ENCODE measurements around the gene POLR1G. TPM values are rescaled to one million over a fixed set of nuclear protein-coding genes. Genes with fewer than 3 reads are reported as not detected.
A peak's percentile ranks its signal among the peaks of the same experiment; 100 is the strongest.

The POLR1G gene
- total RNA-seq, 2 donors from 2014 or later: 13.2 to 16.0 TPM

- no peak overlapping the region for H3K9ac ChIP-seq (ENCODE audit: extremely low read depth, low read length, poor library complexity, severe bottlenecking)
- peaks cover 49% of the 10 kb centered on the region for H3K36me3 Mint-ChIP-seq (ENCODE audit: low read depth)
- H3K36me3 ChIP-seq (ENCODE audit: control insufficient read depth, insufficient read depth, low read length): peaks cover 49% of the 10 kb centered on the region
- H3K4me1 Mint-ChIP-seq: no peaks in the 10 kb centered on the region
- H3K4me3 ChIP-seq (ENCODE audit: low read length): no peak overlapping the region
- no peaks in the 10 kb centered on the region for H3K9me3 Mint-ChIP-seq
- DNase-seq: no peak
- 89 to 91% methylated on average over 13 to 16 of the region's 16 CpGs for WGBS, 2 experiments (ENCODE audit: insufficient coverage in 1 of 2, insufficient read length in 1 of 2)
- no peak for TF ChIP-seq CTCF (conservative IDR thresholded peaks at IDR 0.05)
- no peak overlapping the region for H3K4me3 Mint-ChIP-seq
- H3K27ac ChIP-seq (ENCODE audit: low read depth, low read length): no peak overlapping the region
- peak overlapping the region; percentile 52 for H3K27ac Mint-ChIP-seq
- H3K9me3 ChIP-seq (ENCODE audit: control insufficient read depth, low read length): no peaks in the 10 kb centered on the region
- H3K27me3 Mint-ChIP-seq (ENCODE audit: insufficient read depth): no peaks in the 10 kb centered on the region
- no peaks in the 10 kb centered on the region for H3K4me1 ChIP-seq (ENCODE audit: control insufficient read depth, insufficient read depth, low read length)
- no peaks in the 10 kb centered on the region for H3K27me3 ChIP-seq (ENCODE audit: control insufficient read depth, insufficient read depth, low read length, poor library complexity, severe bottlenecking)
These were observed 44.2 kb upstream of the POLR1G start for GRCh38 chr19:45362291-45362690.

GRCh38 chr19:45363861-45364459 lies 42.5 kb upstream of the POLR1G start:
- Histone ChIP-seq H3K27me3 (ENCODE audit: control insufficient read depth, insufficient read depth, low read length, poor library complexity, severe bottlenecking) (no peaks in the 10 kb centered on the region), H3K36me3 (ENCODE audit: control insufficient read depth, insufficient read depth, low read length) (peaks cover 46% of the 10 kb centered on the region), H3K4me3 (ENCODE audit: low read length) (no peak overlapping the region), H3K9ac (ENCODE audit: extremely low read depth, low read length, poor library complexity, severe bottlenecking) (no peak overlapping the region), H3K9me3 (ENCODE audit: control insufficient read depth, low read length) (no peaks in the 10 kb centered on the region), H3K4me1 (ENCODE audit: control insufficient read depth, insufficient read depth, low read length) (no peaks in the 10 kb centered on the region), H3K27ac (ENCODE audit: low read depth, low read length) (no peak overlapping the region)
- H3K4me1 Mint-ChIP-seq: peaks cover 2% of the 10 kb centered on the region
- WGBS, 2 experiments (ENCODE audit: insufficient coverage in 1 of 2, insufficient read length in 1 of 2): 92% methylated on average over 24 to 44 of the region's 44 CpGs
- H3K9me3 Mint-ChIP-seq: no peaks in the 10 kb centered on the region
- no peak for TF ChIP-seq CTCF (conservative IDR thresholded peaks at IDR 0.05)
- H3K27me3 Mint-ChIP-seq (ENCODE audit: insufficient read depth): no peaks in the 10 kb centered on the region
- H3K4me3 Mint-ChIP-seq: no peak overlapping the region
- DNase-seq: no peak
- H3K27ac Mint-ChIP-seq: no peak overlapping the region
- peaks cover 44% of the 10 kb centered on the region for H3K36me3 Mint-ChIP-seq (ENCODE audit: low read depth)

GRCh38 chr19:45364696-45365095 lies 41.7 kb upstream of the POLR1G start:
- H3K9me3 ChIP-seq (ENCODE audit: control insufficient read depth, low read length): no peaks in the 10 kb centered on the region
- peaks cover 44% of the 10 kb centered on the region for H3K36me3 ChIP-seq (ENCODE audit: control insufficient read depth, insufficient read depth, low read length)
- no peaks in the 10 kb centered on the region for H3K4me1 ChIP-seq (ENCODE audit: control insufficient read depth, insufficient read depth, low read length)
- H3K4me3 ChIP-seq (ENCODE audit: low read length): no peak overlapping the region
- H3K27me3 ChIP-seq (ENCODE audit: control insufficient read depth, insufficient read depth, low read length, poor library complexity, severe bottlenecking): no peaks in the 10 kb centered on the region
- no peak overlapping the region for H3K27ac ChIP-seq (ENCODE audit: low read depth, low read length)
- peaks cover 39% of the 10 kb centered on the region for H3K36me3 Mint-ChIP-seq (ENCODE audit: low read depth)
- H3K4me1 Mint-ChIP-seq: peaks cover 3% of the 10 kb centered on the region
- H3K9me3 Mint-ChIP-seq: no peaks in the 10 kb centered on the region
- no peak for DNase-seq
- no peak overlapping the region for H3K27ac Mint-ChIP-seq
- no peak overlapping the region for H3K9ac ChIP-seq (ENCODE audit: extremely low read depth, low read length, poor library complexity, severe bottlenecking)
- H3K27me3 Mint-ChIP-seq (ENCODE audit: insufficient read depth): no peaks in the 10 kb centered on the region
- no peak for TF ChIP-seq CTCF (conservative IDR thresholded peaks at IDR 0.05)
- H3K4me3 Mint-ChIP-seq: no peak overlapping the region
- WGBS, 2 experiments (ENCODE audit: insufficient coverage in 1 of 2, insufficient read length in 1 of 2): 84 to 88% methylated on average over 7 to 12 of the region's 12 CpGs

All from endodermal cell (in vitro differentiated cells).